H1 (cell line): Measurements from ENCODE around the gene GAR1. TPM values are rescaled to one million over a fixed set of nuclear protein-coding genes. Genes with fewer than 3 reads are reported as not detected.

Experiments used
- CTCF ChIA-PET: fragments of 300-600 bp; sonication (Branson Sonifier 250); formaldehyde crosslinking; loops from one replicate; lab custom pipeline; 2021; ENCODE audit not compliant: partially characterized antibody; lab: Charles Lee
- POLR2A ChIA-PET: fragments of 300-600 bp; sonication (Branson Sonifier 250); formaldehyde crosslinking; loops from one replicate; lab custom pipeline; 2021; ENCODE audit warnings: inconsistent platforms; ENCODE audit not compliant: partially characterized antibody; lab: Charles Lee
- DNase-seq, 2 experiments: peaks; one replicate each; pipeline versions ENCODE4 v3.0.0 to v3.0.0-alpha.2; 2010 to 2022; ENCODE audit warnings: low spot score in 2 of 2, low read depth in 1 of 2, mixed read lengths in 1 of 2
- FAIRE-seq: peaks from 2 replicates; lab custom pipeline; 2011; peaks lifted over from hg19 to GRCh38; lab: Jason Lieb, UNC
- H2AFZ ChIP-seq: 2 replicates; pipeline ENCODE4 v1.8.1; 2012; ENCODE audit warnings: low read length, inconsistent platforms
- H2AK5ac ChIP-seq: 2 replicates; pipeline ENCODE4 v1.6.1; 2013; ENCODE audit warnings: low read depth, low read length
- H2BK120ac ChIP-seq: replicated peaks from 2 replicates; pipeline ENCODE3; 2013; ENCODE audit warnings: low read depth, low read length, inconsistent platforms
- H2BK12ac ChIP-seq: 2 replicates; pipeline ENCODE4 v1.6.1; 2013; ENCODE audit warnings: low read depth, low read length
- H2BK15ac ChIP-seq: 2 replicates; pipeline ENCODE4 v1.6.1; 2013; ENCODE audit warnings: low read length
- H2BK20ac ChIP-seq: 2 replicates; pipeline ENCODE4 v1.6.1; 2013; ENCODE audit warnings: low read length
- H2BK5ac ChIP-seq: 2 replicates; pipeline ENCODE4 v1.6.1; 2013; ENCODE audit warnings: low read depth, low read length
- H3K14ac ChIP-seq: 2 replicates; pipeline ENCODE4 v1.6.1; 2013; ENCODE audit warnings: inconsistent platforms; ENCODE audit not compliant: insufficient read length
- H3K18ac ChIP-seq: 2 replicates; pipeline ENCODE4 v1.6.1; 2013; ENCODE audit warnings: low read length; ENCODE audit errors: extremely low read depth
- H3K23ac ChIP-seq: 2 replicates; pipeline ENCODE4 v1.6.1; 2013; ENCODE audit warnings: inconsistent platforms; ENCODE audit not compliant: insufficient read length
- H3K23me2 ChIP-seq: 2 replicates; pipeline ENCODE4 v1.6.1; 2013; ENCODE audit warnings: low read depth, low read length
- H3K27ac ChIP-seq: 2 replicates; pipeline ENCODE4 v1.6.1; 2011; ENCODE audit warnings: low read depth, low read length, inconsistent platforms
- H3K27me3 ChIP-seq, 4 experiments: replicated peaks in 1 of 4; 1 replicate in 1 of 4; 2 replicates in 3 of 4; pipeline versions ENCODE4 v1.6.1 to v1.8.1; 2011 to 2013; ENCODE audit warnings: low read length in 3 of 4, mild to moderate bottlenecking in 3 of 4, inconsistent platforms in 2 of 4, mixed read lengths in 2 of 4, moderate library complexity in 1 of 4; ENCODE audit not compliant: control insufficient read depth in 3 of 4, insufficient read depth in 3 of 4; ENCODE audit errors: extremely low read depth in 1 of 4
- H3K36me3 ChIP-seq, 4 experiments: 2 replicates each; pipeline versions ENCODE4 v1.6.1 to v1.8.1; 2011 to 2013; ENCODE audit warnings: mild to moderate bottlenecking in 4 of 4, low read length in 3 of 4, moderate library complexity in 2 of 4, control low read depth in 1 of 4, inconsistent platforms in 1 of 4; ENCODE audit not compliant: insufficient read depth in 4 of 4, control insufficient read depth in 2 of 4
- H3K4ac ChIP-seq: replicated peaks from 2 replicates; pipeline ENCODE3; 2013; ENCODE audit warnings: low read length, low read depth, mixed read lengths, inconsistent platforms; ENCODE audit not compliant: insufficient read length
- H3K4me1 ChIP-seq, 4 experiments: replicated peaks in 1 of 4; 1 replicate in 1 of 4; 2 replicates in 3 of 4; pipeline versions ENCODE4 v1.6.1 to v1.8.1; 2011 to 2013; ENCODE audit warnings: low read length in 3 of 4, inconsistent platforms in 2 of 4, mixed read lengths in 1 of 4; ENCODE audit not compliant: insufficient read depth in 4 of 4, control insufficient read depth in 3 of 4
- H3K4me2 ChIP-seq, 2 experiments: 2 replicates each; pipeline versions ENCODE4 v1.6.1 to v1.8.1; 2011 to 2013; ENCODE audit warnings: low read depth in 2 of 2, low read length in 2 of 2, control low read depth in 1 of 2, inconsistent platforms in 1 of 2, mild to moderate bottlenecking in 1 of 2; ENCODE audit not compliant: insufficient read depth in 1 of 2
- H3K4me3 ChIP-seq, 4 experiments: fragments of 200-600, 300-600 bp in 1 of 4; sonication (generic), shearing (Covaris generic), sonication (Bioruptor Twin) in 1 of 4; 2 replicates each; pipeline versions ENCODE4 v1.5.1 to v1.8.1; 2011 to 2016; ENCODE audit warnings: low read length in 4 of 4, low read depth in 3 of 4, control low read depth in 2 of 4, inconsistent platforms in 2 of 4, mild to moderate bottlenecking in 2 of 4, mixed read lengths in 1 of 4, moderate library complexity in 1 of 4; ENCODE audit not compliant: insufficient read depth in 2 of 4; ENCODE audit errors: extremely low read depth in 1 of 4
- H3K56ac ChIP-seq: replicated peaks from 2 replicates; pipeline ENCODE3; 2013; ENCODE audit warnings: low read depth, mild to moderate bottlenecking, mixed read lengths, low read length, inconsistent platforms; ENCODE audit not compliant: insufficient read length
- H3K79me1 ChIP-seq: 2 replicates; pipeline ENCODE4 v1.6.1; 2013; ENCODE audit warnings: low read depth, low read length, control low read depth
- H3K79me2 ChIP-seq, 2 experiments: 2 replicates each; pipeline versions ENCODE4 v1.6.1 to v1.8.1; 2012 to 2013; ENCODE audit warnings: low read length in 2 of 2, mild to moderate bottlenecking in 2 of 2, inconsistent platforms in 1 of 2; ENCODE audit not compliant: insufficient read depth in 2 of 2, control insufficient read depth in 1 of 2
- H3K9ac ChIP-seq, 4 experiments: replicated peaks in 1 of 4; 1 replicate in 1 of 4; 2 replicates in 3 of 4; pipeline versions ENCODE4 v1.6.1 to v1.8.1; 2011 to 2013; ENCODE audit warnings: low read depth in 3 of 4, low read length in 3 of 4, control low read depth in 2 of 4, mild to moderate bottlenecking in 2 of 4, moderate library complexity in 2 of 4, inconsistent platforms in 1 of 4; ENCODE audit errors: extremely low read depth in 1 of 4
- H3K9me3 ChIP-seq, 2 experiments: 2 replicates each; pipeline versions ENCODE4 v1.6.1 to v1.8.1; 2012 to 2013; ENCODE audit warnings: mild to moderate bottlenecking in 2 of 2, moderate library complexity in 2 of 2, control low read depth in 1 of 2, inconsistent platforms in 1 of 2, low read depth in 1 of 2, low read length in 1 of 2, mixed read lengths in 1 of 2; ENCODE audit not compliant: insufficient read depth in 2 of 2
- H4K20me1 ChIP-seq, 2 experiments: replicated peaks in 1 of 2; 2 replicates each; pipeline versions ENCODE3 to v1.8.1; 2011 to 2013; ENCODE audit warnings: inconsistent platforms in 2 of 2, low read length in 2 of 2, mild to moderate bottlenecking in 1 of 2; ENCODE audit not compliant: insufficient read depth in 2 of 2, control insufficient read depth in 1 of 2
- H4K5ac ChIP-seq: 2 replicates; pipeline ENCODE4 v1.6.1; 2013; ENCODE audit warnings: low read length, low read depth, mixed read lengths, inconsistent platforms; ENCODE audit not compliant: insufficient read length
- H4K8ac ChIP-seq: 2 replicates; pipeline ENCODE4 v1.8.0; 2013; ENCODE audit warnings: mild to moderate bottlenecking, moderate library complexity, low read length, inconsistent platforms; ENCODE audit not compliant: insufficient read depth; ENCODE audit errors: extremely low read depth
- H4K91ac ChIP-seq: replicated peaks from 2 replicates; pipeline ENCODE3; 2013; ENCODE audit warnings: low read length, mixed read lengths, inconsistent platforms; ENCODE audit not compliant: insufficient read length
- MAFK ChIP-seq: IDR thresholded peaks from 2 replicates; pipeline ENCODE4 v1.6.1; 2012; ENCODE audit warnings: low read depth, mild to moderate bottlenecking, improper control_type of control experiment, low read length
- SAP30 ChIP-seq: fragments of 300-600 bp; sonication (generic); IDR thresholded peaks from 2 replicates; pipeline ENCODE4 v1.7.1; 2012; ENCODE audit warnings: low read length, moderate library complexity, mild to moderate bottlenecking, inconsistent platforms; ENCODE audit not compliant: insufficient read depth, insufficient replicate concordance
- SIN3A ChIP-seq, 2 experiments: IDR thresholded peaks in 1 of 2; conservative IDR thresholded peaks in 1 of 2; 2 replicates each; pipeline ENCODE4 v1.6.1; 2011 to 2012; ENCODE audit warnings: low read length in 2 of 2, improper control_type of control experiment in 1 of 2, low read depth in 1 of 2, mild to moderate bottlenecking in 1 of 2
- WGBS, 2 experiments: shearing (Covaris generic) in 1 of 2; methylation state at CpG; one replicate each; pipeline versions ENCODE4 v1.1.6 to v1.1.7; 2013 to 2015; ENCODE audit warnings: low lambda C conversion rate in 2 of 2, mixed read lengths in 2 of 2, inconsistent platforms in 1 of 2, low coverage in 1 of 2, missing lambda C conversion rate in 1 of 2; ENCODE audit not compliant: insufficient replicate concordance in 2 of 2, insufficient coverage in 1 of 2, insufficient read length in 1 of 2; ENCODE audit errors: extremely low coverage in 1 of 2, missing lambda C conversion rate in 1 of 2; 5-methylcytosine and 5-hydroxymethylcytosine counted together
- polyA plus RNA-seq, 7 experiments: library from polyadenylated mRNA; depleted of rRNA in 3 of 7; stranded (reverse) in 5 of 7; unstranded in 2 of 7; fragments of >200 nt in 5 of 7; fragments of 200-250 nt in 2 of 7; gene quantifications; 1 replicate in 5 of 7; 2 replicates in 1 of 7; 4 replicates in 1 of 7; pipeline versions ENCODE4 v1.2.1 to v1.2.3, GENCODE V29; 2011 to 2013; ENCODE audit warnings: missing spikeins in 2 of 7, mixed read lengths in 2 of 7
- total RNA-seq: library from RNA; stranded (reverse); fragmentation: NEBNext Ultra II Directional; extraction: Animal tissue kit (Norgen Biotek cat#: 25700); gene quantifications from 2 replicates; pipeline ENCODE4 v1.2.1, GENCODE V29; 2021

GAR1 gene
- total and polyA plus RNA-seq, 2 of the 8 experiments (the other 6 are each of a cell fraction or from before 2014, with no cell fraction given) = 14.5 to 37.5 TPM

DNA sequence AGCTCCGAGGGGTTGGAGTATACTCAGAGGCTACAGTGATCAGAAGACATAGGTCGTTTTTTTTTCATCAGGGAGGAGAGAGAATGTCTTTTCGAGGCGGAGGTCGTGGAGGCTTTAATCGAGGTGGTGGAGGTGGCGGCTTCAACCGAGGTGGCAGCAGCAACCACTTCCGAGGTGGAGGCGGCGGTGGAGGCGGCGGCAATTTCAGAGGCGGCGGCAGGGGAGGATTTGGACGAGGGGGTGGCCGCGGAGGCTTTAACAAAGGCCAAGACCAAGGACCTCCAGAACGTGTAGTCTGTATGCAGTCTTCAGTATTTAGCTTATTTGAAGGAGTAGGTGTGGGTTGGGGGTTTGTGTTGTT is 500 bp downstream of the GAR1 start:
- H3K18ac ChIP-seq = peak overlapping the region; percentile 68
- peak overlapping the region; percentile 82 to 98 (median 90) for H3K4me3 ChIP-seq
- WGBS, 2 experiments = 1% methylated on average over 11 of the region's 19 CpGs; no CpG with 5 or more reads in 1 of the 2 experiments
- H2AK5ac ChIP-seq = peak overlapping the region; percentile 40; the same call in 1 of the 2 replicates
- H2BK120ac ChIP-seq = no peak overlapping the region
- H3K27ac ChIP-seq = peak overlapping the region; percentile 92
- peaks cover 3% of the 10 kb centered on the region for H3K79me1 ChIP-seq
- peak overlapping the region; percentile 40 to 93 for H3K4me2 ChIP-seq
- peak overlapping the region; percentile 31 for H4K91ac ChIP-seq
- peak overlapping the region; percentile 54 for H3K4ac ChIP-seq
- H3K56ac ChIP-seq = peak overlapping the region; percentile 75
- no peak for DNase-seq
- H2AFZ ChIP-seq = no peak overlapping the region
- no peak overlapping the region for H2BK20ac ChIP-seq
- H3K23me2 ChIP-seq = peaks cover 5% of the 10 kb centered on the region
- H3K9me3 ChIP-seq = no peaks in the 10 kb centered on the region
- POLR2A ChIA-PET = interaction anchor here (0.6 to 2.6 kb wide), 5 partner anchors 9 to 536 kb away, joined by 3 to 10 read pairs (median 3); partner anchors contain the start of gene CASP6
- peaks cover 9 to 37% (median 21%) of the 10 kb centered on the region in 4 experiments for H3K36me3 ChIP-seq
- H4K20me1 ChIP-seq = peaks cover 0 to 2% of the 10 kb centered on the region in 2 experiments
- H2BK12ac ChIP-seq = peak overlapping the region; percentile 40; the same call in 1 of the 2 replicates
- H3K27me3 ChIP-seq = no peaks in the 10 kb centered on the region
- no peak for TF ChIP-seq MAFK
- peak; percentile 81 for TF ChIP-seq SAP30
- TF ChIP-seq SIN3A (conservative IDR thresholded peaks at IDR 0.05 in 1 of 2, IDR thresholded peaks at IDR 0.05 in 1 of 2; ENCODE audit: low read depth in 1 of 2, low read length in 2 of 2) = no peak
- peaks cover 0 to under 1% (median 0%) of the 10 kb centered on the region in 4 experiments; a peak in 4 of 7 replicates for H3K4me1 ChIP-seq
- no peak overlapping the region for H3K23ac ChIP-seq
- H2BK15ac ChIP-seq = no peak overlapping the region
- peak overlapping the region; percentile 87 for H2BK5ac ChIP-seq
- CTCF ChIA-PET = interaction anchor here (1.1 to 2.4 kb wide), 4 partner anchors 10 to 115 kb away, joined by 3 to 8 read pairs (median 5); partner anchors contain the start of genes CASP6 and RRH
- peaks cover 14 to 53% of the 10 kb centered on the region in 2 experiments for H3K79me2 ChIP-seq
- FAIRE-seq = no peak
- no peak overlapping the region for H3K14ac ChIP-seq
- H4K5ac ChIP-seq = peak overlapping the region; percentile 44
- H3K9ac ChIP-seq = peak overlapping the region; percentile 70 to 93 (median 84)
- peak overlapping the region; percentile 92; the same call in 1 of the 2 replicates for H4K8ac ChIP-seq
